SK-N-SH (cell line): ENCODE data around the gene IL21R.

Source experiments
- POLR2AphosphoS5 ChIP-seq: IDR thresholded peaks from 2 replicates; pipeline ENCODE4 v1.6.1; 2012; ENCODE audit warnings: low read depth, low read length
- RAD21 ChIP-seq: IDR thresholded peaks from 2 replicates; pipeline ENCODE4 v1.6.1; 2012; ENCODE audit warnings: mild to moderate bottlenecking, low read length
- RCOR1 ChIP-seq: fragments of 150-350 bp; IDR thresholded peaks from 2 replicates; pipeline ENCODE4 v1.6.1; 2017; ENCODE audit warnings: antibody characterized with exemption, low read length
- RFX5 ChIP-seq: IDR thresholded peaks from 2 replicates; pipeline ENCODE4 v1.6.1; 2012; ENCODE audit warnings: mild to moderate bottlenecking, improper control_type of control experiment, low read length
- SIN3A ChIP-seq: IDR thresholded peaks from 2 replicates; pipeline ENCODE4 v1.6.1; 2012; ENCODE audit warnings: low read depth, mild to moderate bottlenecking, low read length, moderate library complexity, borderline replicate concordance
- TF ChIP-seq, protein P1 (sequence below): fragments of 150-350 bp; IDR thresholded peaks from 2 replicates; pipeline ENCODE4 v1.6.1; 2017; ENCODE audit warnings: antibody characterized with exemption, low read length, low read depth, borderline replicate concordance
- TF ChIP-seq, protein P2 (sequence below): fragments of 200-600 bp; sonication (generic); IDR thresholded peaks from 2 replicates; pipeline ENCODE4 v1.6.1; 2017; ENCODE audit warnings: antibody characterized with exemption, mild to moderate bottlenecking, moderate library complexity
- TF ChIP-seq, protein P3 (sequence below): IDR thresholded peaks from 2 replicates; pipeline ENCODE4 v1.6.1; 2012; ENCODE audit warnings: mild to moderate bottlenecking, low read depth, low read length, moderate library complexity

DNA sequence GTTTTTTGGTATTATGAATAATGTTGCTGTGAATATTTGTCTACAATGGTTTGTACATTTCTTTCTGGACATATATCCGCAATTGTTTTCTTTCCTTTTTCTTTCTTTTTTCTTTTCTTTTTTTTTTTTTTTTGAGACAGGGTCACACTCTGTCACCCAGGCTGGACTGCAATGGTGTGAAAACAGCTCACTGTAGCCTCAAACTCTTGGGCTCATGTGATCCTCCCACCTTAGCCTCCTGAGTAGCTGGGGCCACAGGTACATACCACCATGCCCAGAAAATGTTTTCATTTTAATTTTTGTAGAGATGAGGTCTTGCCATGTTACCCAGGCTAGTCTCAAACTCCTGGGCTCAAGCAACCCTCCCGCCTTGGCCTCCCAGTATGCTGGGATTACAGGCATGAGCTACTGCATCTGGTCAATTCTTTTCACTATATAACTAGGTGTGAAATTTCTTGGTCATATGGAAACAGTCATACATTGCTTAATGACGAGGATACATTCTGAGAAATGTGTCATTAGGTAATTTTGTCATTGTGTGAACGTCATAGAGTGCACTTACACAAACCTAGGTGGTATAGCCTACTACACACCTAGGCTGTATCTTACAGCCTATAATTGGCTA is 15.2 kb downstream of the IL21R start:
- TF ChIP-seq, protein P1, sequence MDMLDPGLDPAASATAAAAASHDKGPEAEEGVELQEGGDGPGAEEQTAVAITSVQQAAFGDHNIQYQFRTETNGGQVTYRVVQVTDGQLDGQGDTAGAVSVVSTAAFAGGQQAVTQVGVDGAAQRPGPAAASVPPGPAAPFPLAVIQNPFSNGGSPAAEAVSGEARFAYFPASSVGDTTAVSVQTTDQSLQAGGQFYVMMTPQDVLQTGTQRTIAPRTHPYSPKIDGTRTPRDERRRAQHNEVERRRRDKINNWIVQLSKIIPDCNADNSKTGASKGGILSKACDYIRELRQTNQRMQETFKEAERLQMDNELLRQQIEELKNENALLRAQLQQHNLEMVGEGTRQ = no peak
- TF ChIP-seq, protein P2, sequence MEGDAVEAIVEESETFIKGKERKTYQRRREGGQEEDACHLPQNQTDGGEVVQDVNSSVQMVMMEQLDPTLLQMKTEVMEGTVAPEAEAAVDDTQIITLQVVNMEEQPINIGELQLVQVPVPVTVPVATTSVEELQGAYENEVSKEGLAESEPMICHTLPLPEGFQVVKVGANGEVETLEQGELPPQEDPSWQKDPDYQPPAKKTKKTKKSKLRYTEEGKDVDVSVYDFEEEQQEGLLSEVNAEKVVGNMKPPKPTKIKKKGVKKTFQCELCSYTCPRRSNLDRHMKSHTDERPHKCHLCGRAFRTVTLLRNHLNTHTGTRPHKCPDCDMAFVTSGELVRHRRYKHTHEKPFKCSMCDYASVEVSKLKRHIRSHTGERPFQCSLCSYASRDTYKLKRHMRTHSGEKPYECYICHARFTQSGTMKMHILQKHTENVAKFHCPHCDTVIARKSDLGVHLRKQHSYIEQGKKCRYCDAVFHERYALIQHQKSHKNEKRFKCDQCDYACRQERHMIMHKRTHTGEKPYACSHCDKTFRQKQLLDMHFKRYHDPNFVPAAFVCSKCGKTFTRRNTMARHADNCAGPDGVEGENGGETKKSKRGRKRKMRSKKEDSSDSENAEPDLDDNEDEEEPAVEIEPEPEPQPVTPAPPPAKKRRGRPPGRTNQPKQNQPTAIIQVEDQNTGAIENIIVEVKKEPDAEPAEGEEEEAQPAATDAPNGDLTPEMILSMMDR = no peak
- TF ChIP-seq, protein P3, sequence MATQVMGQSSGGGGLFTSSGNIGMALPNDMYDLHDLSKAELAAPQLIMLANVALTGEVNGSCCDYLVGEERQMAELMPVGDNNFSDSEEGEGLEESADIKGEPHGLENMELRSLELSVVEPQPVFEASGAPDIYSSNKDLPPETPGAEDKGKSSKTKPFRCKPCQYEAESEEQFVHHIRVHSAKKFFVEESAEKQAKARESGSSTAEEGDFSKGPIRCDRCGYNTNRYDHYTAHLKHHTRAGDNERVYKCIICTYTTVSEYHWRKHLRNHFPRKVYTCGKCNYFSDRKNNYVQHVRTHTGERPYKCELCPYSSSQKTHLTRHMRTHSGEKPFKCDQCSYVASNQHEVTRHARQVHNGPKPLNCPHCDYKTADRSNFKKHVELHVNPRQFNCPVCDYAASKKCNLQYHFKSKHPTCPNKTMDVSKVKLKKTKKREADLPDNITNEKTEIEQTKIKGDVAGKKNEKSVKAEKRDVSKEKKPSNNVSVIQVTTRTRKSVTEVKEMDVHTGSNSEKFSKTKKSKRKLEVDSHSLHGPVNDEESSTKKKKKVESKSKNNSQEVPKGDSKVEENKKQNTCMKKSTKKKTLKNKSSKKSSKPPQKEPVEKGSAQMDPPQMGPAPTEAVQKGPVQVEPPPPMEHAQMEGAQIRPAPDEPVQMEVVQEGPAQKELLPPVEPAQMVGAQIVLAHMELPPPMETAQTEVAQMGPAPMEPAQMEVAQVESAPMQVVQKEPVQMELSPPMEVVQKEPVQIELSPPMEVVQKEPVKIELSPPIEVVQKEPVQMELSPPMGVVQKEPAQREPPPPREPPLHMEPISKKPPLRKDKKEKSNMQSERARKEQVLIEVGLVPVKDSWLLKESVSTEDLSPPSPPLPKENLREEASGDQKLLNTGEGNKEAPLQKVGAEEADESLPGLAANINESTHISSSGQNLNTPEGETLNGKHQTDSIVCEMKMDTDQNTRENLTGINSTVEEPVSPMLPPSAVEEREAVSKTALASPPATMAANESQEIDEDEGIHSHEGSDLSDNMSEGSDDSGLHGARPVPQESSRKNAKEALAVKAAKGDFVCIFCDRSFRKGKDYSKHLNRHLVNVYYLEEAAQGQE = no peak
- TF ChIP-seq RFX5 (no peak), SIN3A (no peak), RCOR1 (no peak), RAD21 (no peak), POLR2AphosphoS5 (no peak)
